Measurements from ENCODE around the gene SETD2.
"Not testable (repeated sequence)": the region's sequence is repeated elsewhere in the genome, so short reads cannot be mapped to it uniquely, and the experiment has no call there.

GRCh38 chr3:47037302-47037701 is 126.6 kb downstream of the SETD2 start:
- not testable (repeated sequence) for TF ChIP-seq POLR2AphosphoS5 (IDR thresholded peaks at IDR 0.05; ENCODE audit: low read depth, low read length); CTCF (IDR thresholded peaks at IDR 0.05; ENCODE audit: control extremely low read depth in 1 of 3, insufficient read depth in 1 of 3, low read depth in 1 of 3, low read length in 3 of 3); BCL11A (IDR thresholded peaks at IDR 0.05; ENCODE audit: low read depth in 2 of 2, low read length in 2 of 2)

Measured in H1 (cell line).